Stimulated activated CD4-positive, alpha-beta T cell treated with anti-CD3 and anti-CD28 coated beads, Interleukin-1b, Interleukin-23, amount 100 ng/mL, for 1 hour (primary cell): ENCODE results near the gene LRAT.
A peak's percentile ranks its signal among the peaks of the same experiment; 100 is the strongest.
"Not testable (repeated sequence)": the region's sequence is repeated elsewhere in the genome, so short reads cannot be mapped to it uniquely, and the experiment has no call there.

Experiments
- DNase-seq, 2 donors: peaks; one replicate each; pipeline ENCODE4 v3.0.0-alpha.2; 2020; ENCODE audit warnings: low read depth in 2 of 2

Gene LRAT

GRCh38 chr4:154743683-154744340 lies at the start of gene LRAT:
Gene LRAT, plus strand, starts transcription at chr4:154744000. Its CDS starts 327 bp downstream, at chr4:154744327.
- peak in 1 of 2 donors; percentile 16 for DNase-seq

GRCh38 chr4:154707877-154708276 lies 35.9 kb upstream of the LRAT start:
- DNase-seq: no peak

- DNase-seq: no peak
Measured at GRCh38 chr4:154709550-154709949, 34.2 kb upstream of the LRAT start.

- no peak for DNase-seq
Measured at GRCh38 chr4:154711522-154711921, 32.3 kb upstream of the LRAT start.

GRCh38 chr4:154714339-154715040 lies 29.3 kb upstream of the LRAT start:
- DNase-seq: no peak

GRCh38 chr4:154719087-154719486 lies 24.7 kb upstream of the LRAT start:
- no peak for DNase-seq

- no peak for DNase-seq
Measured at GRCh38 chr4:154720123-154720522, 23.7 kb upstream of the LRAT start.

- no peak for DNase-seq
Measured at GRCh38 chr4:154720618-154721267, 23.1 kb upstream of the LRAT start.

GRCh38 chr4:154722262-154722661 lies 21.5 kb upstream of the LRAT start:
- DNase-seq: no peak

GRCh38 chr4:154723601-154724000 lies 20.2 kb upstream of the LRAT start:
- DNase-seq: not testable (repeated sequence)

- no peak for DNase-seq
Measured at GRCh38 chr4:154727540-154727939, 16.3 kb upstream of the LRAT start.

- DNase-seq: no peak
Measured at GRCh38 chr4:154731756-154732155, 12.0 kb upstream of the LRAT start.

- DNase-seq: no peak
Measured at GRCh38 chr4:154732669-154733068, 11.1 kb upstream of the LRAT start.

- no peak for DNase-seq
Measured at GRCh38 chr4:154736770-154737169, 7.0 kb upstream of the LRAT start.

- no peak for DNase-seq
Measured at GRCh38 chr4:154738426-154738825, 5.4 kb upstream of the LRAT start.

- no peak for DNase-seq
Measured at GRCh38 chr4:154739111-154739510, 4.7 kb upstream of the LRAT start.

- no peak for DNase-seq
Measured at GRCh38 chr4:154740462-154740861, 3.3 kb upstream of the LRAT start.

GRCh38 chr4:154741131-154741665 lies 2.6 kb upstream of the LRAT start:
- no peak for DNase-seq

- no peak for DNase-seq
Measured at GRCh38 chr4:154741922-154742850, 1.6 kb upstream of the LRAT start.

- DNase-seq: no peak
Measured at GRCh38 chr4:154744341-154744926, 634 bp downstream of the LRAT start.

- DNase-seq: no peak
Measured at GRCh38 chr4:154757713-154758112, 13.9 kb downstream of the LRAT start.
